SK-N-MC (cell line): ENCODE measurements around the gene DPYD.

Experiments
- DNase-seq: peaks from one replicate; pipeline ENCODE4 v3.0.0-alpha.2; 2011; ENCODE audit warnings: low read depth, low spot score
- H3K27ac ChIP-seq: fragments of 200-600 bp; sonication (generic); 2 replicates; pipeline ENCODE4 v1.5.1; 2016; ENCODE audit warnings: mixed run types
- H3K36me3 ChIP-seq: fragments of 200-600 bp; sonication (generic); 2 replicates; pipeline ENCODE4 v1.6.1; 2017; ENCODE audit warnings: antibody characterized with exemption, low read length, mixed read lengths; ENCODE audit not compliant: insufficient read depth
- H3K4me3 ChIP-seq: fragments of 200-600 bp; sonication (generic); 2 replicates; pipeline ENCODE4 v1.5.1; 2016
- H3K9ac ChIP-seq: fragments of 200-600 bp; sonication (generic); 2 replicates; pipeline ENCODE4 v1.8.0; 2017; ENCODE audit warnings: mixed run types, mixed read lengths; ENCODE audit not compliant: insufficient read length
- H3K9me3 ChIP-seq: fragments of 200-600 bp; sonication (generic); 2 replicates; pipeline ENCODE4 v1.6.1; 2017; ENCODE audit warnings: low read depth, mild to moderate bottlenecking, antibody characterized with exemption, low read length, moderate library complexity, mixed read lengths
- EZH2 ChIP-seq: fragments of 200-600 bp; sonication (generic); IDR thresholded peaks from one replicate; pipeline ENCODE4 v1.6.1; 2017; ENCODE audit warnings: antibody characterized with exemption
- FOXP2 ChIP-seq: optimal IDR thresholded peaks from 2 replicates; pipeline ENCODE3; 2011; ENCODE audit warnings: mild to moderate bottlenecking, moderate library complexity; ENCODE audit not compliant: insufficient read depth; ENCODE audit errors: extremely low read length, control extremely low read depth
- POLR2AphosphoS5 ChIP-seq: IDR thresholded peaks from 2 replicates; pipeline ENCODE4 v1.6.1; 2012; ENCODE audit warnings: mild to moderate bottlenecking, low read depth, low read length, borderline replicate concordance

The DPYD gene

GRCh38 chr1:97092824-97093223 lies 828.0 kb downstream of the DPYD start:
- Histone ChIP-seq H3K36me3 (no peaks in the 10 kb centered on the region), H3K9me3 (no peaks in the 10 kb centered on the region), H3K9ac (no peak overlapping the region), H3K27ac (no peak overlapping the region), H3K4me3 (no peak overlapping the region)
- no peak for DNase-seq
- TF ChIP-seq POLR2AphosphoS5 = no peak
- no peak for TF ChIP-seq EZH2

- H3K27ac ChIP-seq = no peak overlapping the region
- H3K9ac ChIP-seq = no peak overlapping the region
- no peak for DNase-seq
- TF ChIP-seq FOXP2 (no peak), POLR2AphosphoS5 (no peak), EZH2 (no peak)
- no peak overlapping the region for H3K4me3 ChIP-seq
- H3K9me3 ChIP-seq = no peaks in the 10 kb centered on the region
- H3K36me3 ChIP-seq = no peaks in the 10 kb centered on the region
These were observed 829.2 kb downstream of the DPYD start for GRCh38 chr1:97091679-97092078.

GRCh38 chr1:97091263-97091662 lies 829.6 kb downstream of the DPYD start:
- DNase-seq = no peak
- Histone ChIP-seq H3K36me3 (no peaks in the 10 kb centered on the region), H3K9me3 (no peaks in the 10 kb centered on the region), H3K9ac (no peak overlapping the region), H3K27ac (no peak overlapping the region), H3K4me3 (no peak overlapping the region)
- no peak for TF ChIP-seq EZH2
- no peak for TF ChIP-seq FOXP2
- TF ChIP-seq POLR2AphosphoS5 = no peak

- H3K36me3 ChIP-seq = no peaks in the 10 kb centered on the region
- no peaks in the 10 kb centered on the region for H3K9me3 ChIP-seq
- no peak overlapping the region for H3K4me3 ChIP-seq
- DNase-seq = no peak
- H3K27ac ChIP-seq = no peak overlapping the region
- TF ChIP-seq EZH2 (no peak), POLR2AphosphoS5 (no peak), FOXP2 (no peak)
- H3K9ac ChIP-seq = no peak overlapping the region
These were observed 830.1 kb downstream of the DPYD start for GRCh38 chr1:97090725-97091124.

GRCh38 chr1:97089173-97089572 lies 831.7 kb downstream of the DPYD start:
- Histone ChIP-seq H3K27ac (no peak overlapping the region), H3K4me3 (no peak overlapping the region), H3K9ac (no peak overlapping the region), H3K9me3 (no peaks in the 10 kb centered on the region), H3K36me3 (no peaks in the 10 kb centered on the region)
- DNase-seq = no peak
- TF ChIP-seq POLR2AphosphoS5 = no peak
- no peak for TF ChIP-seq FOXP2
- TF ChIP-seq EZH2 = no peak

GRCh38 chr1:97088391-97088790 lies 832.4 kb downstream of the DPYD start:
- no peaks in the 10 kb centered on the region for H3K36me3 ChIP-seq
- no peak overlapping the region for H3K4me3 ChIP-seq
- DNase-seq = no peak
- no peak overlapping the region for H3K9ac ChIP-seq
- H3K27ac ChIP-seq = no peak overlapping the region
- no peaks in the 10 kb centered on the region for H3K9me3 ChIP-seq
- no peak for TF ChIP-seq EZH2
- no peak for TF ChIP-seq POLR2AphosphoS5
- TF ChIP-seq FOXP2 = no peak

GRCh38 chr1:97084546-97084945 lies 836.3 kb downstream of the DPYD start:
- no peak overlapping the region for H3K9ac ChIP-seq
- TF ChIP-seq EZH2 (no peak), FOXP2 (no peak), POLR2AphosphoS5 (no peak)
- H3K9me3 ChIP-seq = no peaks in the 10 kb centered on the region
- H3K4me3 ChIP-seq = no peak overlapping the region
- DNase-seq = no peak
- no peaks in the 10 kb centered on the region for H3K36me3 ChIP-seq
- no peak overlapping the region for H3K27ac ChIP-seq

- DNase-seq = no peak
- Histone ChIP-seq H3K9me3 (no peaks in the 10 kb centered on the region), H3K36me3 (no peaks in the 10 kb centered on the region), H3K9ac (no peak overlapping the region), H3K4me3 (no peak overlapping the region), H3K27ac (0 out of 2 replicates have a peak overlapping the region, but pooled peaks have one; percentile 28)
- TF ChIP-seq POLR2AphosphoS5 = no peak
- TF ChIP-seq EZH2 = no peak
- no peak for TF ChIP-seq FOXP2
These were observed 838.5 kb downstream of the DPYD start for GRCh38 chr1:97082160-97082848.

- no peak for TF ChIP-seq POLR2AphosphoS5
- no peak for TF ChIP-seq EZH2
- no peak for TF ChIP-seq FOXP2
- DNase-seq = no peak
- no peak overlapping the region for H3K9ac ChIP-seq
- no peaks in the 10 kb centered on the region for H3K36me3 ChIP-seq
- no peaks in the 10 kb centered on the region for H3K9me3 ChIP-seq
- no peak overlapping the region for H3K4me3 ChIP-seq
- H3K27ac ChIP-seq = no peak overlapping the region
These were observed 842.0 kb downstream of the DPYD start for GRCh38 chr1:97078872-97079271.

- Histone ChIP-seq H3K36me3 (no peaks in the 10 kb centered on the region), H3K9ac (no peak overlapping the region), H3K9me3 (no peaks in the 10 kb centered on the region), H3K27ac (no peak overlapping the region), H3K4me3 (no peak overlapping the region)
- TF ChIP-seq POLR2AphosphoS5 (no peak), EZH2 (no peak), FOXP2 (no peak)
- no peak for DNase-seq
These were observed 843.6 kb downstream of the DPYD start for GRCh38 chr1:97077221-97077620.
